Measurements from ENCODE around the gene ZNF683.
"Not testable (repeated sequence)": the region's sequence is repeated elsewhere in the genome, so short reads cannot be mapped to it uniquely, and the experiment has no call there.

Gene ZNF683

GRCh38 chr1:26388791-26389445 lies 16.4 kb upstream of the ZNF683 start:
- POLR2A ChIA-PET: no interaction called here

GRCh38 chr1:26387447-26387846 lies 14.9 kb upstream of the ZNF683 start:
- DNase-seq (ENCODE audit: extremely low spot score): no peak
- ChIA-PET POLR2A (no interaction called here), CTCF (no interaction called here)
- no peak for TF ChIP-seq CTCF (IDR thresholded peaks at IDR 0.05; ENCODE audit: control extremely low read depth, extremely low read depth, low read depth, missing control alignments)

More at GRCh38 chr1:26388791-26389445, 16.4 kb upstream of the ZNF683 start:
- no peak for DNase-seq (ENCODE audit: extremely low spot score)
- no peak for TF ChIP-seq CTCF (IDR thresholded peaks at IDR 0.05; ENCODE audit: control extremely low read depth, extremely low read depth, low read depth, missing control alignments)
- CTCF ChIA-PET: interaction anchor here (1.4 to 1.7 kb wide), 2 partner anchors 24 to 67 kb away, joined by 3 read pairs; no protein-coding TSS in a partner anchor

- POLR2A ChIA-PET; DNase-seq (ENCODE audit: extremely low spot score); CTCF ChIA-PET: not testable (repeated sequence)
Measured at GRCh38 chr1:26385063-26385462, 12.5 kb upstream of the ZNF683 start.

- ChIA-PET POLR2A (no interaction called here), CTCF (no interaction called here)
- no peak for TF ChIP-seq CTCF (IDR thresholded peaks at IDR 0.05; ENCODE audit: control extremely low read depth, extremely low read depth, low read depth, missing control alignments)
- DNase-seq (ENCODE audit: extremely low spot score): no peak
Measured at GRCh38 chr1:26384076-26384475, 11.5 kb upstream of the ZNF683 start.

GRCh38 chr1:26378879-26379251 lies 6.3 kb upstream of the ZNF683 start:
- TF ChIP-seq CTCF (IDR thresholded peaks at IDR 0.05; ENCODE audit: control extremely low read depth, extremely low read depth, low read depth, missing control alignments): no peak
- ChIA-PET POLR2A (no interaction called here), CTCF (interaction anchor here (1.5 to 7.5 kb wide), 5 partner anchors 11 to 57 kb away, joined by 4 to 61 read pairs (median 8); no protein-coding TSS in a partner anchor)
- DNase-seq (ENCODE audit: extremely low spot score): no peak

GRCh38 chr1:26378088-26378878 lies 5.7 kb upstream of the ZNF683 start:
- no peak for TF ChIP-seq CTCF (IDR thresholded peaks at IDR 0.05; ENCODE audit: control extremely low read depth, extremely low read depth, low read depth, missing control alignments)
- ChIA-PET CTCF (interaction anchor here (0.9 to 7.5 kb wide), 9 partner anchors 10 to 248 kb away, joined by 3 to 61 read pairs (median 4); partner anchors contain the start of gene CEP85), POLR2A (no interaction called here)
- DNase-seq (ENCODE audit: extremely low spot score): peak; percentile 86

- no peak for TF ChIP-seq CTCF (IDR thresholded peaks at IDR 0.05; ENCODE audit: control extremely low read depth, extremely low read depth, low read depth, missing control alignments)
- POLR2A ChIA-PET: no interaction called here
- no peak for DNase-seq (ENCODE audit: extremely low spot score)
- CTCF ChIA-PET: interaction anchor here (4.6 to 7.5 kb wide), 2 partner anchors 13 to 41 kb away, joined by 21 to 61 read pairs; no protein-coding TSS in a partner anchor
Measured at GRCh38 chr1:26376050-26376449, 3.5 kb upstream of the ZNF683 start.

All from GM10248 (cell line).